PFSK-1 (cell line): ENCODE measurements around the gene SUV39H2.

ENCODE experiments used
- FOXP2 ChIP-seq: optimal IDR thresholded peaks from 2 replicates; pipeline ENCODE3; 2011; ENCODE audit warnings: borderline replicate concordance, control low read depth, inconsistent platforms; ENCODE audit not compliant: insufficient read depth; ENCODE audit errors: extremely low read length, extremely low read depth
- POLR2AphosphoS5 ChIP-seq: IDR thresholded peaks from 2 replicates; pipeline ENCODE4 v1.6.1; 2012; ENCODE audit warnings: low read depth, mild to moderate bottlenecking, control low read depth, low read length, moderate library complexity
- REST ChIP-seq, 2 experiments: IDR thresholded peaks; 2 replicates each; pipeline versions ENCODE4 v1.6.1 to v1.8.0; 2011 to 2012; ENCODE audit warnings: low read depth in 2 of 2, low read length in 2 of 2, control low read depth in 1 of 2, inconsistent platforms in 1 of 2, mild to moderate bottlenecking in 1 of 2, moderate library complexity in 1 of 2; ENCODE audit not compliant: insufficient read depth in 1 of 2
- SIN3A ChIP-seq: IDR thresholded peaks from 2 replicates; pipeline ENCODE4 v1.6.1; 2012; ENCODE audit warnings: mild to moderate bottlenecking, low read length, moderate library complexity, borderline replicate concordance; ENCODE audit not compliant: insufficient read depth
- TAF1 ChIP-seq: IDR thresholded peaks from 2 replicates; pipeline ENCODE4 v1.6.1; 2012; ENCODE audit warnings: low read length, control low read depth, borderline replicate concordance; ENCODE audit not compliant: insufficient read depth

SUV39H2 gene

GRCh38 chr10:14917827-14918226, 39.2 kb downstream of the SUV39H2 start:
- no peak for TF ChIP-seq REST (IDR thresholded peaks at IDR 0.05; ENCODE audit: insufficient read depth in 1 of 2, low read depth in 2 of 2, low read length in 2 of 2)
- TF ChIP-seq SIN3A, result no peak
- TF ChIP-seq POLR2AphosphoS5, result no peak
- TF ChIP-seq FOXP2, result no peak
- no peak for TF ChIP-seq TAF1

GRCh38 chr10:14918964-14919363, 40.3 kb downstream of the SUV39H2 start:
- TF ChIP-seq REST (IDR thresholded peaks at IDR 0.05; ENCODE audit: insufficient read depth in 1 of 2, low read depth in 2 of 2, low read length in 2 of 2), result no peak
- TF ChIP-seq POLR2AphosphoS5, result no peak
- TF ChIP-seq FOXP2, result no peak
- TF ChIP-seq TAF1, result no peak

GRCh38 chr10:14924013-14924412, 45.3 kb downstream of the SUV39H2 start:
- TF ChIP-seq SIN3A, result no peak
- no peak for TF ChIP-seq FOXP2

GRCh38 chr10:14925268-14925667, 46.6 kb downstream of the SUV39H2 start:
- TF ChIP-seq POLR2AphosphoS5, result no peak
- TF ChIP-seq FOXP2, result no peak
- no peak for TF ChIP-seq REST (IDR thresholded peaks at IDR 0.05; ENCODE audit: insufficient read depth in 1 of 2, low read depth in 2 of 2, low read length in 2 of 2)

- no peak for TF ChIP-seq POLR2AphosphoS5
- no peak for TF ChIP-seq REST (IDR thresholded peaks at IDR 0.05; ENCODE audit: insufficient read depth in 1 of 2, low read depth in 2 of 2, low read length in 2 of 2)
- TF ChIP-seq SIN3A, result no peak
- TF ChIP-seq TAF1, result no peak
- TF ChIP-seq FOXP2, result no peak
Observed at GRCh38 chr10:14926061-14926470, 47.4 kb downstream of the SUV39H2 start.
